GM20000 (cell line): ENCODE data around the gene IQCK.

Source experiments
- DNase-seq: peaks from one replicate; pipeline ENCODE4 v3.0.0; 2012; ENCODE audit warnings: low spot score
- CTCF ChIP-seq: IDR thresholded peaks from 2 replicates; pipeline ENCODE4 v1.5.1; 2012; ENCODE audit warnings: mild to moderate bottlenecking, control low read depth; ENCODE audit errors: extremely low read depth, missing control alignments

The IQCK gene

GRCh38 chr16:19765860-19766553, 47.9 kb downstream of the IQCK start:
- DNase-seq = no peak
- TF ChIP-seq CTCF = no peak

DNA sequence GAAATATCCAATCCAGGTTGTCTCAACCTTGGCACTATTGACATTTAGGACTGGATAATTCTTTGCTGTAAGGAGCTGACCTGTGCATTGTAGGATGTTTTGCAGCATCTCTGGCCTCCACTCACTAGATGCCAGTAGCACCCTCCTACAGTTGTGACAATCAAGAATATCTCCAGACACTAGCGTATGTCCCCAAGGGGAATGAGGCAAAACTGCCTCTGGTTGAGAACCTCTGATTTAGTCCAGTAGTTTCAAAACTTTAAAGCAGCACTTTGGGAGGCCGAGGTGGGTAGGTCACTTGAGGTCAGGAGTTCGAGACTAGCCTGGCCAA, 48.4 kb downstream of the IQCK start:
- TF ChIP-seq CTCF = no peak
- DNase-seq = no peak

DNA sequence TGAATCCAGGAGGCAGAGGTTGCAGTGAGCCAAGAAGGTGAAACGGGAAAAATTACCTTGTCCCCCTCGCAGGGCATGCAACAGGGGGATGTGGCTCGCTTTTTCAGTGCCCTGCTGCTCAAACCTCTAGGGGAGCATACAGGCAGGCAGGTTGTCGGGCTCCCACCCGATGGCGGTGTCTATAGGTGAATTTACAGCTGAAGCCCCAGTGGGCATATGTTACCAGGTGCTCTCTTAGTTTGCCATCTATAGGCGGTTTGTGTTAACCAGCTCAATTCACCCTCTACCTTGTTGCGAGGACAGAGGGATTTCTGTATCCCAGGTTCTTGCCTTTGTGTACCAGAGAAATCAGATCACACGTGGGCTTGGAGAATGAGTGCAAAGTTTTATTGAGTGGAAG, 48.9 kb downstream of the IQCK start:
- TF ChIP-seq CTCF = no peak
- no peak for DNase-seq

DNA sequence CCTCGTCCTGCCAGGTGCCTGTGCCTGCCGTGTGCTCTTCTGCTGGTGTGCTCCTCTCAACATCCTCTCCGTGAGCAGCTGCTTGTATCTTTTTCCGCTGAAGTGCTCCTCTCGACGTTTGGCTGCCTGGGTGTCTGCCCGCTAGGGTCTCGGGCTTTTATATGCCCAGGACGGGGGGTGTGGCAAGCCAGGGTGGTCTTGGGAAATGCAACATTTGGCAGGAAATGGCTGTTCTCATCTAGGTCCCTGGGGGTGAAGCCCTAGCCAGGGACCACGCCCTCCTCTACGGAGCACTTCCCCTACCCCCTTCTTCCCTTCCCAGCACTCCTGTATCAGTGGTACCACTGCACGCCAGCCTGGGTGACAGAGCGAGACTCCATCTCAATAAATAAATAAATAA, 49.4 kb downstream of the IQCK start:
- no peak for DNase-seq
- TF ChIP-seq CTCF = no peak

- TF ChIP-seq CTCF = no peak
- DNase-seq = no peak
These were observed 51.2 kb downstream of the IQCK start for GRCh38 chr16:19769239-19769638.

DNA sequence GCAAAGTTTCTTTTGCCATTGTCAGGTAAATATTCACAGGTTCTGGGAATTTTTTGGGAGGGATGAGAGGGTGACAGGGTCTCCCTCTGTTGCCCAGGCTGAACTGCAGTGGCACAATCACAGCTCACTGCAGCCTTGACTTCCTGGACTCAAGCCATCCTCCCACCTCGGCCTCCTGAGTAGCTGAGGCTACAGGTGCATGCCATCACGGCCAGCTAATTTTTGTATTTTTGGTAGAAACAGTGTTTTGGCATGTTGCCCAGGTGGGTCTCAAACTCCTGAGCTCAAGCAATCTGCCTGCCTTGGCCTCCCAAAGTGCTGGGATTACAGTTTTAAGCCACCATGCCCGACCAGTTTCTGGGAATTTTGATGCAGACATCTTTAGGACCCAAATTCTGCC, 53.0 kb downstream of the IQCK start:
- TF ChIP-seq CTCF = no peak
- no peak for DNase-seq

DNA sequence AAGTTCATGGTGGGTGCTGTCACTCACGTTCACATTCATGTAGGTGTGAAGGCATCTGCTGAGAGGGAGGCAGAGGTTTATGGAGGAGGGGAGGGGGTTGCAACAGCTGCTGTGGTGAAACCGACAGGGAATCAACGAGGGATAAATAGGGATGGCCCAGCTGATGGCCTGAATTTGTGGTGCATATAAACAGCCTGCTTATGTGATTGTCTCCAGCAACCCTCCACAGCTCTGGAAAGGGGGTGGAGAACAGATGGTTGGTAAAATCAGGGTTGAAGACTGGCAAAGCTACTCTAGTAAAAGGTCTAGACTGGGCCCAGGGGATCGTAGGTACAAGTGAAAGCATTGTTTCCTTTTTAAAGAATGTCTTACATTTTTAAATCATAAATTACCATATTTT, 53.7 kb downstream of the IQCK start:
- TF ChIP-seq CTCF = no peak
- no peak for DNase-seq
